ENCODE measurements around the gene PIK3IP1.

DNA sequence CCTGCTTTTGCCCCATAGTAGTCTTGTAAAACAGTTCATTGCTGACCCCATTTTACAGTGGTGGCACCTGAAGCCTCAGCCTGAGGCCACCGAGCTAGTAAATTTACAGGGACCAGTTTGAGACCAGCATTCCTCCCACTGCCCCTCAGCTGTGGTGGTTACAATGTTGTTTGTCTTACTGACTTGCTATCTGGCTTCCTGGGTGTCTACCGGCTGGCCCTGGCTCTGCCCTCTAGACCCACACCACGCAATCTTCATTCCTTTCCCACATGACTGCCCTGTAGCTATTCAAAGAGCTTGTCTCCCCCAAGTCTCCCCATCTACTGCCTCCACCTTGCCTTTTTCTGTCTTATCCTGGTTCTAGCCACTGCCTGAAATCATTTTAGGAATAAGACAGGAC lies 20.8 kb downstream of the PIK3IP1 start:
- TF ChIP-seq CTCF (IDR thresholded peaks at IDR 0.05; ENCODE audit: insufficient read depth, low read length, poor library complexity, severe bottlenecking) (no peak), EZH2phosphoT487 (conservative IDR thresholded peaks at IDR 0.05; ENCODE audit: low read length) (no peak)

All from SU-DHL-6 (cell line).